WTC11 (cell line): ENCODE data around the gene MST1R. TPM values are rescaled to one million over a fixed set of nuclear protein-coding genes. Genes with fewer than 3 reads are reported as not detected.
A peak's percentile ranks its signal among the peaks of the same experiment; 100 is the strongest.

Experiments
- ATAC-seq: fragments of 200-7000 bp; cut with Tn5 transposase; 2 replicates; pipeline ENCODE4 v1.10.0; 2021; ENCODE audit warnings: mild to moderate bottlenecking, moderate library complexity
- CTCF ChIA-PET: fragments of 300-600 bp; sonication (Branson Sonifier 250); formaldehyde crosslinking; loops from one replicate; lab custom pipeline; 2021; ENCODE audit warnings: antibody characterized with exemption; lab: Charles Lee
- POLR2A ChIA-PET: fragments of 350-600 bp; sonication (Branson Sonifier 250); formaldehyde crosslinking; loops from one replicate; lab custom pipeline; 2021; ENCODE audit warnings: antibody characterized with exemption; lab: Charles Lee
- DNase-seq: peaks from one replicate; pipeline ENCODE4 v3.0.0; 2021; ENCODE audit warnings: low spot score
- H3K27ac Mint-ChIP-seq: 2 replicates; pipeline ENCODE4 v1.8.0; 2021; ENCODE audit warnings: mixed read lengths
- H3K27me3 Mint-ChIP-seq: 2 replicates; pipeline ENCODE4 v1.8.0; 2021; ENCODE audit warnings: low read depth, mild to moderate bottlenecking, moderate library complexity, mixed read lengths
- H3K36me3 Mint-ChIP-seq: 2 replicates; pipeline ENCODE4 v1.8.0; 2021; ENCODE audit warnings: mixed read lengths
- H3K4me1 Mint-ChIP-seq: 2 replicates; pipeline ENCODE4 v1.8.0; 2022; ENCODE audit warnings: mixed read lengths
- H3K4me3 Mint-ChIP-seq: 2 replicates; pipeline ENCODE4 v1.8.0; 2021; ENCODE audit warnings: mild to moderate bottlenecking, moderate library complexity, mixed read lengths
- H3K9me3 Mint-ChIP-seq: 2 replicates; pipeline ENCODE4 v1.8.0; 2021; ENCODE audit warnings: mixed read lengths
- CREM ChIP-seq: sonication (generic); formaldehyde crosslinking; IDR thresholded peaks from 2 replicates; pipeline ENCODE4 v1.8.1; 2022; ENCODE audit warnings: mild to moderate bottlenecking, missing genetic modification reagents, moderate library complexity
- IRF2 ChIP-seq: sonication (generic); formaldehyde crosslinking; IDR thresholded peaks from 2 replicates; pipeline ENCODE4 v1.8.0; 2022; ENCODE audit warnings: low read depth, missing genetic modification reagents, borderline replicate concordance
- MYBL2 ChIP-seq: sonication (generic); formaldehyde crosslinking; IDR thresholded peaks from 2 replicates; pipeline ENCODE4 v1.8.1; 2023; ENCODE audit warnings: mild to moderate bottlenecking, moderate library complexity, missing genetic modification reagents
- RORB ChIP-seq: fragments of 250-450 bp; sonication (Bioruptor Pico); IDR thresholded peaks from 2 replicates; pipeline ENCODE4 v1.9.0; 2021; ENCODE audit warnings: mild to moderate bottlenecking
- TEAD4 ChIP-seq: sonication (generic); formaldehyde crosslinking; IDR thresholded peaks from 2 replicates; pipeline ENCODE4 v1.8.0; 2022; ENCODE audit warnings: mild to moderate bottlenecking, missing genetic modification reagents
- ZBTB21 ChIP-seq: sonication (generic); formaldehyde crosslinking; IDR thresholded peaks from 2 replicates; pipeline ENCODE4 v1.8.1; 2023; ENCODE audit warnings: mild to moderate bottlenecking, missing genetic modification reagents, borderline replicate concordance
- ZNF263 ChIP-seq: sonication (generic); formaldehyde crosslinking; IDR thresholded peaks from 2 replicates; pipeline ENCODE4 v1.8.1; 2022; ENCODE audit warnings: low read depth, mild to moderate bottlenecking, moderate library complexity, missing genetic modification reagents
- ZNF396 ChIP-seq: fragments of 250-450 bp; sonication (Bioruptor Pico); IDR thresholded peaks from 2 replicates; pipeline ENCODE4 v1.8.0; 2021; ENCODE audit warnings: mild to moderate bottlenecking, moderate library complexity, borderline replicate concordance
- ZNF423 ChIP-seq: fragments of 250-450 bp; sonication (Bioruptor Pico); IDR thresholded peaks from 2 replicates; pipeline ENCODE4 v2.1.2; 2022; ENCODE audit warnings: mild to moderate bottlenecking, moderate library complexity
- total RNA-seq: library from RNA; stranded (reverse); gene quantifications from 3 replicates; pipeline ENCODE4 v1.2.3, GENCODE V29; 2021
- TF ChIP-seq, protein P1 (sequence below): sonication (generic); formaldehyde crosslinking; IDR thresholded peaks from 2 replicates; pipeline ENCODE4 v1.8.0; 2022; ENCODE audit warnings: mild to moderate bottlenecking, missing genetic modification reagents
- TF ChIP-seq, protein P2 (sequence below): fragments of 200-600 bp; IDR thresholded peaks from 2 replicates; pipeline ENCODE4 v1.8.0; 2022; ENCODE audit warnings: antibody characterized with exemption
- TF ChIP-seq, protein P3 (sequence below): sonication (generic); formaldehyde crosslinking; IDR thresholded peaks from 2 replicates; pipeline ENCODE4 v1.8.1; 2022; ENCODE audit warnings: mild to moderate bottlenecking, missing genetic modification reagents, moderate library complexity, borderline replicate concordance
- TF ChIP-seq, protein P4 (sequence below): sonication (generic); formaldehyde crosslinking; IDR thresholded peaks from 2 replicates; pipeline ENCODE4 v1.8.0; 2022; ENCODE audit warnings: missing genetic modification reagents
- TF ChIP-seq, protein P5 (sequence below): sonication (generic); formaldehyde crosslinking; IDR thresholded peaks from 2 replicates; pipeline ENCODE4 v1.8.0; 2023; ENCODE audit warnings: missing genetic modification reagents
- TF ChIP-seq, protein P6 (sequence below): fragments of 250-450 bp; sonication (Bioruptor Pico); conservative IDR thresholded peaks from 2 replicates; pipeline ENCODE4 v1.9.0; 2021; ENCODE audit warnings: mild to moderate bottlenecking

MST1R gene
- total RNA-seq, 1 experiment from 2014 or later = 6.2 TPM

DNA sequence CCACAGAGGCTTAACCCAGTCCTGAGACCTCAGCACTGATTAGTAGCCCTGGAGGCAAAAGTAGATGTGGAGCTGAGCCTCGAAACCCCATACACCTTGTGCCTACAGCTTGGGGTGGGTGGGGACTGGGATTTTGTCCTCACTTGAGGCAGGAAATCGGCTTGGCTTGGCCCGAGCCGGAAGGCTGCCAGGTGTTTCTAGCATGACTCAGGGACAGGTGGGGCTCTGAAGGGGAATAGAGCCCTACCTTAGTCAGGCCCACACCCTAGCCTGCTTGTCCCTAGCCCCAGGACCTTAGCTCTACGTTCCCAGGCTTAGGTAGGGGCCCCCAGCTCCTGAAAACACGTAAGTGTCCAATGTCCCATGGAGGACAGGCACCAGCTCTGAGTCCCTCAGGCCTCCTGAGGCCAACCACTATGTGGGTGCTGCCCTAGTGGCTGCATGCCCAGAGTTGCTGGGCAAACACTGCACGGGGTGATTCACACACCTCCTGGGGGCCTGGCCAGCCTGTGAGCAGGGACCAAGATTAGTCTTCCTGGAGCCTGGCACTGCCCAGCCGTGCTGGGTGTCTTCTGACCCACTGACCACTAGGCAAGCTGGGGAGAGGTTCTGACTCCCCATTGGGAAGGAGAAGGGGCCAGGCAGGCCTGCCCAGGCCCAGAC is 3.1 kb downstream of the MST1R start:
- Mint-ChIP-seq H3K9me3 (no peaks in the 10 kb centered on the region), H3K4me3 (no peak overlapping the region)
- POLR2A ChIA-PET = interaction anchor here (0.6 kb wide), 1 partner anchor 27 kb away, joined by 3 read pairs; no protein-coding TSS in a partner anchor
- no peak for ATAC-seq
- TF ChIP-seq TEAD4 (CRISPR knock-in tag) (no peak), MYBL2 (CRISPR knock-in tag) (no peak), ZNF396 (CRISPR knock-in tag) (no peak)
- TF ChIP-seq, all 79 proteins: peak for 0
- Mint-ChIP-seq H3K4me1 (peaks cover 10% of the 10 kb centered on the region), H3K36me3 (no peaks in the 10 kb centered on the region), H3K27ac (no peak overlapping the region), H3K27me3 (no peaks in the 10 kb centered on the region)
- DNase-seq = no peak
- CTCF ChIA-PET = interaction anchor here (0.6 to 8.9 kb wide), 18 partner anchors 8 to 1478 kb away, joined by 3 to 103 read pairs (median 6); partner anchors contain the start of genes CAMKV, INKA1 and MON1A

DNA sequence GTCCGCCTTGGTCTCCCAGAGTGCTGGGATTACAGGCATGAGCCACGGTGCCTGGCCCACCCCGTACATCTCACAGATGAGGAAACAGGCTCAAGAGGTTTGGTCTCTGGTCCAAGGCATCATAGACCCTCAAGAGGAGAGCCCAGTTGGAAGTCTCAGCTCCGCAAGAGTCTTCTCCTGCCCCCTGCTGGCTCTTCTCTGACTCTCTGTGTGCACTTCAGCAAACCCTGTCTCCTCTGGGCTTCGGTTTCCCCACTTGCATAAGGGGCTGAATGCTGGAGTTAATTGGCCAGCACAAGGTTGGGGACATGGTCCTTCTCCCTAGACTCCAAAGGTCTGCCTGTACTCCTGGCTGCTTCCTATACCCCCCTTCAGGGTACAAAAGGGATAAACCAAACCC is 3.9 kb downstream of the MST1R start:
- ChIA-PET POLR2A (interaction anchor here (0.6 kb wide), 1 partner anchor 26 kb away, joined by 3 read pairs; no protein-coding TSS in a partner anchor), CTCF (interaction anchor here (0.6 to 8.9 kb wide), 22 partner anchors 9 to 1477 kb away, joined by 3 to 103 read pairs (median 4); partner anchors contain the start of genes AMIGO3, CAMKV, INKA1 and MON1A)
- peaks cover 7% of the 10 kb centered on the region for H3K4me1 Mint-ChIP-seq
- DNase-seq = peak; percentile 61
- no peaks in the 10 kb centered on the region for H3K27me3 Mint-ChIP-seq
- no peaks in the 10 kb centered on the region for H3K36me3 Mint-ChIP-seq
- no peak overlapping the region for H3K4me3 Mint-ChIP-seq
- H3K27ac Mint-ChIP-seq = no peak overlapping the region
- no peak for TF ChIP-seq RORB (CRISPR knock-in tag)
- TF ChIP-seq, protein P1, sequence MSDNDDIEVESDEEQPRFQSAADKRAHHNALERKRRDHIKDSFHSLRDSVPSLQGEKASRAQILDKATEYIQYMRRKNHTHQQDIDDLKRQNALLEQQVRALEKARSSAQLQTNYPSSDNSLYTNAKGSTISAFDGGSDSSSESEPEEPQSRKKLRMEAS (CRISPR knock-in tag) = 0 out of 2 replicates have a peak, but pooled peaks have one; percentile 19
- no peak for TF ChIP-seq CREM (CRISPR knock-in tag)
- TF ChIP-seq, protein P2, sequence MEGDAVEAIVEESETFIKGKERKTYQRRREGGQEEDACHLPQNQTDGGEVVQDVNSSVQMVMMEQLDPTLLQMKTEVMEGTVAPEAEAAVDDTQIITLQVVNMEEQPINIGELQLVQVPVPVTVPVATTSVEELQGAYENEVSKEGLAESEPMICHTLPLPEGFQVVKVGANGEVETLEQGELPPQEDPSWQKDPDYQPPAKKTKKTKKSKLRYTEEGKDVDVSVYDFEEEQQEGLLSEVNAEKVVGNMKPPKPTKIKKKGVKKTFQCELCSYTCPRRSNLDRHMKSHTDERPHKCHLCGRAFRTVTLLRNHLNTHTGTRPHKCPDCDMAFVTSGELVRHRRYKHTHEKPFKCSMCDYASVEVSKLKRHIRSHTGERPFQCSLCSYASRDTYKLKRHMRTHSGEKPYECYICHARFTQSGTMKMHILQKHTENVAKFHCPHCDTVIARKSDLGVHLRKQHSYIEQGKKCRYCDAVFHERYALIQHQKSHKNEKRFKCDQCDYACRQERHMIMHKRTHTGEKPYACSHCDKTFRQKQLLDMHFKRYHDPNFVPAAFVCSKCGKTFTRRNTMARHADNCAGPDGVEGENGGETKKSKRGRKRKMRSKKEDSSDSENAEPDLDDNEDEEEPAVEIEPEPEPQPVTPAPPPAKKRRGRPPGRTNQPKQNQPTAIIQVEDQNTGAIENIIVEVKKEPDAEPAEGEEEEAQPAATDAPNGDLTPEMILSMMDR = peak; percentile 32; the same call in 1 of the 2 replicates
- peak; percentile 8 for ATAC-seq
- no peaks in the 10 kb centered on the region for H3K9me3 Mint-ChIP-seq

DNA sequence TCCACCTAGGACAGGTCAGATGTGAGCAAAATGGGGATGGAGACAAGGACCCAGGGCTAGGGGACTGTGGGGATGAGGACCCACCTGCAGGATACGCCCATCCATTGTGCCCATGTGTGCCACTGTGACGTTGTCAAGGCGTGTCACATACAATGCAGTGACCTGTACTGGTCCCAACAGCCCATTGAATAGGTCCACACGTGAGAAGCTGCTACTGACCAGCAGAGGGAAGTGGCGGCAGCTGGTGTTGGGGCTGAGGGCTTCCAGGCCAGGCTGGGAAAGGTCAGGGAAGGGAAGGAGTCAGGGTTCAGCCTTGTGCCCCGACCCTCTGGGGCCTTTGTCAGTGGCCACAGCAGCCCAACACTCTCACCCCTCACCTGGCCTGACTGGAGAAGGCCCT is 4.7 kb downstream of the MST1R start:
- peaks cover 5% of the 10 kb centered on the region for H3K4me1 Mint-ChIP-seq
- no peaks in the 10 kb centered on the region for H3K9me3 Mint-ChIP-seq
- DNase-seq = no peak
- ChIA-PET POLR2A (no interaction called here), CTCF (interaction anchor here (0.5 to 8.9 kb wide), 8 partner anchors 12 to 95 kb away, joined by 3 to 103 read pairs (median 18); partner anchors contain the start of gene INKA1)
- ATAC-seq = no peak
- H3K27ac Mint-ChIP-seq = no peak overlapping the region
- no peaks in the 10 kb centered on the region for H3K36me3 Mint-ChIP-seq
- no peak overlapping the region for H3K4me3 Mint-ChIP-seq
- H3K27me3 Mint-ChIP-seq = no peaks in the 10 kb centered on the region
- TF ChIP-seq ZNF396 (CRISPR knock-in tag) (no peak), ZNF263 (CRISPR knock-in tag) (no peak), RORB (CRISPR knock-in tag) (no peak), IRF2 (CRISPR knock-in tag) (no peak), ZNF423 (CRISPR knock-in tag) (no peak), ZBTB21 (CRISPR knock-in tag) (no peak)
- TF ChIP-seq, protein P3, sequence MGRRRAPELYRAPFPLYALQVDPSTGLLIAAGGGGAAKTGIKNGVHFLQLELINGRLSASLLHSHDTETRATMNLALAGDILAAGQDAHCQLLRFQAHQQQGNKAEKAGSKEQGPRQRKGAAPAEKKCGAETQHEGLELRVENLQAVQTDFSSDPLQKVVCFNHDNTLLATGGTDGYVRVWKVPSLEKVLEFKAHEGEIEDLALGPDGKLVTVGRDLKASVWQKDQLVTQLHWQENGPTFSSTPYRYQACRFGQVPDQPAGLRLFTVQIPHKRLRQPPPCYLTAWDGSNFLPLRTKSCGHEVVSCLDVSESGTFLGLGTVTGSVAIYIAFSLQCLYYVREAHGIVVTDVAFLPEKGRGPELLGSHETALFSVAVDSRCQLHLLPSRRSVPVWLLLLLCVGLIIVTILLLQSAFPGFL (CRISPR knock-in tag) = no peak
- TF ChIP-seq, protein P4, sequence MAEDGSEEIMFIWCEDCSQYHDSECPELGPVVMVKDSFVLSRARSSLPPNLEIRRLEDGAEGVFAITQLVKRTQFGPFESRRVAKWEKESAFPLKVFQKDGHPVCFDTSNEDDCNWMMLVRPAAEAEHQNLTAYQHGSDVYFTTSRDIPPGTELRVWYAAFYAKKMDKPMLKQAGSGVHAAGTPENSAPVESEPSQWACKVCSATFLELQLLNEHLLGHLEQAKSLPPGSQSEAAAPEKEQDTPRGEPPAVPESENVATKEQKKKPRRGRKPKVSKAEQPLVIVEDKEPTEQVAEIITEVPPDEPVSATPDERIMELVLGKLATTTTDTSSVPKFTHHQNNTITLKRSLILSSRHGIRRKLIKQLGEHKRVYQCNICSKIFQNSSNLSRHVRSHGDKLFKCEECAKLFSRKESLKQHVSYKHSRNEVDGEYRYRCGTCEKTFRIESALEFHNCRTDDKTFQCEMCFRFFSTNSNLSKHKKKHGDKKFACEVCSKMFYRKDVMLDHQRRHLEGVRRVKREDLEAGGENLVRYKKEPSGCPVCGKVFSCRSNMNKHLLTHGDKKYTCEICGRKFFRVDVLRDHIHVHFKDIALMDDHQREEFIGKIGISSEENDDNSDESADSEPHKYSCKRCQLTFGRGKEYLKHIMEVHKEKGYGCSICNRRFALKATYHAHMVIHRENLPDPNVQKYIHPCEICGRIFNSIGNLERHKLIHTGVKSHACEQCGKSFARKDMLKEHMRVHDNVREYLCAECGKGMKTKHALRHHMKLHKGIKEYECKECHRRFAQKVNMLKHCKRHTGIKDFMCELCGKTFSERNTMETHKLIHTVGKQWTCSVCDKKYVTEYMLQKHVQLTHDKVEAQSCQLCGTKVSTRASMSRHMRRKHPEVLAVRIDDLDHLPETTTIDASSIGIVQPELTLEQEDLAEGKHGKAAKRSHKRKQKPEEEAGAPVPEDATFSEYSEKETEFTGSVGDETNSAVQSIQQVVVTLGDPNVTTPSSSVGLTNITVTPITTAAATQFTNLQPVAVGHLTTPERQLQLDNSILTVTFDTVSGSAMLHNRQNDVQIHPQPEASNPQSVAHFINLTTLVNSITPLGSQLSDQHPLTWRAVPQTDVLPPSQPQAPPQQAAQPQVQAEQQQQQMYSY (CRISPR knock-in tag) = no peak
- TF ChIP-seq, protein P5, sequence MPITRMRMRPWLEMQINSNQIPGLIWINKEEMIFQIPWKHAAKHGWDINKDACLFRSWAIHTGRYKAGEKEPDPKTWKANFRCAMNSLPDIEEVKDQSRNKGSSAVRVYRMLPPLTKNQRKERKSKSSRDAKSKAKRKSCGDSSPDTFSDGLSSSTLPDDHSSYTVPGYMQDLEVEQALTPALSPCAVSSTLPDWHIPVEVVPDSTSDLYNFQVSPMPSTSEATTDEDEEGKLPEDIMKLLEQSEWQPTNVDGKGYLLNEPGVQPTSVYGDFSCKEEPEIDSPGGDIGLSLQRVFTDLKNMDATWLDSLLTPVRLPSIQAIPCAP (CRISPR knock-in tag) = no peak
- TF ChIP-seq, protein P6, sequence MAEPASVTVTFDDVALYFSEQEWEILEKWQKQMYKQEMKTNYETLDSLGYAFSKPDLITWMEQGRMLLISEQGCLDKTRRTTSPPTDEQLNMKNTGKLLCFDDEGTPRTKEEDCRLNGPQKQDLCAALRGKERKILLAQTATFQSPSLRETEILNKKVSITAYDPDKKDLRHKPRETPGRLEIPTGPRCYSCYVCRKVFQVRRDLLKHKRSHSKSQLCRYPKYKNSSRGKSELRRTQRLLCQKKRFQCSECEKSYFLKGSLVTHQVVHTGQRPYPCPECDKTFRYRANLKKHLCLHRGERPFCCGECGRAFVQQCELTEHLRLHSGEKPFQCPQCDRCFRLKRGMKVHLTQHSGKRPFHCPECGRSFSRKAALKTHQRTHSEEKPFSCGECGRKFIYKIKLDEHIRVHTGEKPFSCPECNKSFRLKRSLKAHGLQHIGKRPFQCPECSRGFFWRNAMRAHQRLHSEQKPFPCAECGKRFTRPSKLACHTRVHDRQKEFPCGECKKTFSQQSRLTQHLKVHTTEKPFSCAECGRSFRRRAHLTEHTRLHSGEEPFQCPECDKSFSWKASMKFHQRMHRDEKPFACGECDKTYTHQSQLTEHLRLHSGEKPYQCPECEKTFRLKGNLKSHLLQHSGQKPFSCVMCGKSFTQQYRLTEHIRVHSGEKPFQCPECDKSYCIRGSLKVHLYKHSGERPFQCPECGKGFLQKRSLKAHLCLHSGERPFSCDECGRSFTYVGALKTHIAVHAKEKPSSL (CRISPR knock-in tag) = no peak
